GM10266 (cell line): ENCODE measurements around the gene DOCK1.

Experiments used
- DNase-seq: peaks from one replicate; pipeline ENCODE4 v3.0.0; 2012; ENCODE audit errors: extremely low spot score
- TF ChIP-seq, protein P1 (sequence below): IDR thresholded peaks from 2 replicates; pipeline ENCODE4 v1.5.1; 2012; ENCODE audit warnings: mild to moderate bottlenecking, low read depth; ENCODE audit not compliant: control insufficient read depth, insufficient read depth; ENCODE audit errors: missing control alignments

Gene DOCK1

DNA sequence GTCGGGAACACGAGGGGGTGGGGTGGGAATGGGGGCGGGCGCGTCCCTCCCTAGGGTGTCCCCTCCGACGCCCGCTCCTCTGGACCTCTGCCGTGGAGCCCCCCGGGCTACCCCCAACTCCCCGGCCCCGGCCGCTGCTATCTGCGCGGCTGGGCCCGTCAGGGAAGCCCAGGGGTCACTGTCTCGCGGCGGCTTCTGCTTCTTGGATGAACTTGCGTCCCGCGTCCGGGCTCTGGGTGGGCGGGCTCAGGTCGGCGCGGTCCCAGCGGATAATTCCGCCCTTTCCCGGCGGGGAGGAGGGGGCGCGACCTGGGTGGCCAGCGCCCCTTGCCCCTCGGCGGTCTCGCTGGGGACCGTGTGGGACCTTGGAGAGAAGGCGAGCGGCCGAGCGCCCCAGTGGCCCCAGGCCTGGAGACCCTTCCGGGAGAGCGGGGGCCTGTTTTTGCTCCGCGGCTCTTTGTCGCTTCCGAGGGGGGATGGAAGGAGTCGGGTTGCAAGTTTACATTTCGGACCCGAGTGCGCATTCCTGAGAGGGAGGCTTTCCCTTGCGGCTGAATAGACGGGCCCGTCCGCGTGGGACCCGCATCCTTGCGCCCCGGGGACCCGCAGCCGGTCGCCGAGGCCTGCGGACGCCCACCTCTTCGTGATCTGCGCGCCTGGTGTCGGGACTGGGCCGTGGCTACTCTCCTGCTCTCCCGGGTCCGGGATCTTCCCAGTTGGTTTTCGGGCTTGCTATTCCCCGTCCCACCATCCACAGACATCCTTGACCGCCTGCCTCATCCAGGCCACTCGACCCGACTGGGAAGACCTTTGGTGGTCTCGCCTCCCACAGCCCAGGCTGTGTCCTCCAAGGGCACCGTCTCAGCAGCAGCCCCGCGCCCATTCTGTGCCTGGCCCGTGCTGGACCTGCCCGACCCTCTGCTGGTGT is 812 bp downstream of the DOCK1 start:
- TF ChIP-seq, protein P1, sequence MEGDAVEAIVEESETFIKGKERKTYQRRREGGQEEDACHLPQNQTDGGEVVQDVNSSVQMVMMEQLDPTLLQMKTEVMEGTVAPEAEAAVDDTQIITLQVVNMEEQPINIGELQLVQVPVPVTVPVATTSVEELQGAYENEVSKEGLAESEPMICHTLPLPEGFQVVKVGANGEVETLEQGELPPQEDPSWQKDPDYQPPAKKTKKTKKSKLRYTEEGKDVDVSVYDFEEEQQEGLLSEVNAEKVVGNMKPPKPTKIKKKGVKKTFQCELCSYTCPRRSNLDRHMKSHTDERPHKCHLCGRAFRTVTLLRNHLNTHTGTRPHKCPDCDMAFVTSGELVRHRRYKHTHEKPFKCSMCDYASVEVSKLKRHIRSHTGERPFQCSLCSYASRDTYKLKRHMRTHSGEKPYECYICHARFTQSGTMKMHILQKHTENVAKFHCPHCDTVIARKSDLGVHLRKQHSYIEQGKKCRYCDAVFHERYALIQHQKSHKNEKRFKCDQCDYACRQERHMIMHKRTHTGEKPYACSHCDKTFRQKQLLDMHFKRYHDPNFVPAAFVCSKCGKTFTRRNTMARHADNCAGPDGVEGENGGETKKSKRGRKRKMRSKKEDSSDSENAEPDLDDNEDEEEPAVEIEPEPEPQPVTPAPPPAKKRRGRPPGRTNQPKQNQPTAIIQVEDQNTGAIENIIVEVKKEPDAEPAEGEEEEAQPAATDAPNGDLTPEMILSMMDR = no peak
- no peak for DNase-seq

DNA sequence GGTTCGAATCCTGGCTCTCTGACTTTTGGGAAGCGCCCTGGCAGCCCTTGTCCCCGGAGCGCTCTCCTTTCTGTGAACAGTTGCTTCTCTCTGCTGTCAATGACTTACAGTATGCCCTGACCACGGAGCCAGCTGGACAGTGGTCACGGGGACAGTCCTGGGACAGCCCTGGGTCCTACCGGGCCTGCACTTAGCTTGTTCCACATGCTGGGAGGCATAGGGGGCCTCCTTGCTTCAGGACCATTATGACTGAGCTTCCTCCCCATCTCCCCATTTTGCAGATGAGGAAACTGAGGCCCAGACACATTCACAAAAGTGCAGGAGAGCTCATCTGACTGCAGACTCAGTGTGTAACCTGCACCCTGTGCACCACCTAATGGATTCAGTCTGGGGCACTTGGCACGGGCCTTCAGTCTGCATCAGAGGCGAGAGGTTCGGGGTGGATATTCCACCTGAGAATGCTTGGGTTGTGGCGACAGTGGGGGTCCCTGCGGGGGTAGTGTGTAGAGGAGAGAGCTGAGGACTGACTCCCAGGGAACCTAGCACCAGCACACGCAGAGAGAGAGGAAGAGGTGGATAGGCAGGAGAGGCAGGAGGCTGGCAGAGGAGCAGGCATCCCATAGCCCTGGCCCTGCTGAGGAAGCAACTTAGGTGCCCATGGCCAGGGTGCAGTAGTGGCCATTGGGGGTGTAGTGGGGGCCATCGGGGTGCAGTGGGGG is 1.6 kb downstream of the DOCK1 start:
- DNase-seq = no peak
- TF ChIP-seq, protein P1 = no peak

DNA sequence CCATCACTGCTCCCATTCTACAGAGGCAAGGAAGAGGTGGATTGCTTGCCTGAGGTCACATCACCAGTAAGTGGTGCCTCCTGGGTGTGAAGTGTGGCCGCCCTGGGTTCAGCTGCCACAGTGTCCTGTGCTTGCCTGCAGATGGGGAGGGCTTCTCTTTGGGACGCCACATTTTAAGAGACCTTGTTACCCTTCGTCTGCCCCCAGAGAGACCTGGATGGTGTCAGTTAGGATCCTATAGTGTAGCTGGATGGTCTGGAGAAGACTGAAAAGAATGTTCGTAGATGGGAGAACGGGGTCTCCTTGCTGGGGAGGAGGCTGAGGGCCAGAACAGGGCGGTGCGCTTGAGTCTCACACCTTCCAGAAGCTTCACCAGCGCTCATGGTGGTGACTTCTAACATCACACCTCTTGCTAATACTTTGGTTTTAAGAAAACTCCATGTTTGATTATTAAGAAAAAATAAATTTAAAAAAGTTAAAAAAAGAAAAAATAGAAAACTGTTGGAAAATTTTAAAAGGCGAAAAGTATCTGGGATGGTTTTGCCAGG is 2.3 kb downstream of the DOCK1 start:
- DNase-seq = no peak
- TF ChIP-seq, protein P1 = no peak

DNA sequence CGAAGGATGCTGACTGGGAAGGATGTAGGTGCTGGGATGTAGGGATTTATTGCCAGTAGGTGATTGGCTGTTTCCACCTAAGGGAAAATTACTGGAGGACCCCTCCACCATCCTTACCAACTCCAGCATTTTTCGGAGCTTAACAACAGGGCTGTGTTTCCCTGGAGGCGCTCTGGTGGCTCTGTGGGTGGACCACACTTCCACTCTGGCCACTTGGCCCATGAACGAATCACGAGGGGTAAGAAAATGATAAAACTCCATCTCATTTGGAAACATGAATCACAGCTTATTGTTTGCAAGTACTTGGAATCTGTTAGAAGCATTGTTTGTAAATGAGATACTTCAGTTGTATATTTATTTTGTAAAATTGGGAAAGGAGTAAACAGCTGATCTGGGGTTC is 3.0 kb downstream of the DOCK1 start:
- DNase-seq = no peak
- TF ChIP-seq, protein P1 = no peak

DNA sequence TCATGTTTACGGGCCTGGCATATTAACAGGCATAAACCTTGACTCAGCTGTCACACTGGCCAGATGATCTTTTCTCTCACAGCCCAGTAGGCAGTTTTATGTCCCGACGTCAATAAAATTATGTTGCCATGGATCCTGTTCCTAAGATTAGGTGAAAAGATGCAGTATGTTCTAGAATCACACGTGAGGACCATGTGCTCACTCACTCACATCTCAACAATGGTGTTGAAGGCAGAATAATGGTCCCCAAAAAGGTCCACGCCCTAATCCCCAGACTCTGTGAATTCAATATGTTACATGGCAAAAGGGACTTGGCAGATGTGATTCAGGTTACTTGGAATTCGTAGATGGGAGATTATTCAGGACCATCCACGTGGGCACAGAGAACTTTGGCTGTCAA is 3.5 kb downstream of the DOCK1 start:
- no peak for DNase-seq
- TF ChIP-seq, protein P1 = no peak

DNA sequence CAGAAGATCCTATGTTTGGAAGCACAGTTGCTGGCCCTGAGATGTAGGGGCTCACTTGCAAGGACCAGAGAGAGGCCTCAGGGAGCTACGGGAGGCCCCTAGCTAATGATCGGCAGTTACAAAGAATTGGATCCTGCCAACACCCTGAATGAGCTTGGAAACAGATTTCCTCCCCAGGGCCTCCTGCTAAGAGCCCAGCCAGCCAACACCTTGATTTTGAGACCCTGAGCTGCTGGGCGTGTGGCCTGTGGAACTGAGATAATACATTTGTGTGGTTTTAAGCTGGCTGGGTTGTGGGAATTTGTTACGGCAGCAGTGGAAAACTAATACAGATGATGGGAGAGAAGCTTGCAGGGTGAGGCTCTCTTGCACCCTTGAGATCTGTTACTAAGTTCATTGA is 3.9 kb downstream of the DOCK1 start:
- TF ChIP-seq, protein P1 = no peak
- no peak for DNase-seq
